SU-DHL-6 (cell line): Measurements from ENCODE around the gene THSD7A.

ENCODE experiments used
- H2AFZ ChIP-seq: fragments of 200-600 bp; sonication (generic); 2 replicates; pipeline ENCODE4 v1.6.1; 2014; ENCODE audit warnings: low read depth, mild to moderate bottlenecking, moderate library complexity, mixed read lengths, antibody characterized with exemption, low read length; ENCODE audit not compliant: severe bottlenecking
- H3F3A ChIP-seq: fragments of 200-600 bp; shearing (Covaris generic); 2 replicates; pipeline ENCODE4 v1.6.0; 2016; ENCODE audit warnings: antibody characterized with exemption, mild to moderate bottlenecking; ENCODE audit not compliant: insufficient read depth
- H3K27ac ChIP-seq: fragments of 200-600 bp; sonication (generic); 2 replicates; pipeline ENCODE4 v1.5.1; 2016; ENCODE audit warnings: low read depth, mild to moderate bottlenecking, low read length, moderate library complexity, mixed read lengths
- H3K27me3 ChIP-seq: fragments of 200-600 bp; sonication (generic), shearing (Covaris generic); 2 replicates; pipeline ENCODE4 v1.6.0; 2014; ENCODE audit warnings: mild to moderate bottlenecking, low read length
- H3K36me3 ChIP-seq: fragments of 200-600 bp; sonication (generic); 2 replicates; pipeline ENCODE4 v1.6.1; 2014; ENCODE audit warnings: mild to moderate bottlenecking, low read length, mixed read lengths
- H3K4me2 ChIP-seq: fragments of 300-600, 200-600 bp; shearing (Covaris generic), sonication (generic); 2 replicates; pipeline ENCODE4 v1.6.0; 2014; ENCODE audit warnings: low read length, low read depth, mild to moderate bottlenecking; ENCODE audit not compliant: poor library complexity, severe bottlenecking
- H3K4me3 ChIP-seq: fragments of 200-600 bp; sonication (generic); 2 replicates; pipeline ENCODE4 v1.5.1; 2014; ENCODE audit warnings: antibody characterized with exemption, low read length, mild to moderate bottlenecking, mixed read lengths; ENCODE audit not compliant: insufficient read depth, poor library complexity, severe bottlenecking
- H3K79me2 ChIP-seq: fragments of 200-600 bp; sonication (generic); 2 replicates; pipeline ENCODE4 v1.6.1; 2014; ENCODE audit warnings: mild to moderate bottlenecking, low read length, moderate library complexity; ENCODE audit not compliant: insufficient read depth
- H3K9ac ChIP-seq: fragments of 200-600 bp; sonication (generic); 2 replicates; pipeline ENCODE4 v1.7.0; 2014; ENCODE audit warnings: mild to moderate bottlenecking, low read length
- H3K9me2 ChIP-seq: fragments of 200-600 bp; sonication (generic); replicated peaks from 2 replicates; pipeline ENCODE4 v1.6.1; 2014; ENCODE audit warnings: low read length; ENCODE audit not compliant: insufficient read depth
- H3K9me3 ChIP-seq: fragments of 200-600 bp; sonication (generic); 2 replicates; pipeline ENCODE4 v1.6.1; 2014; ENCODE audit warnings: low read length, mixed read lengths; ENCODE audit not compliant: insufficient read depth
- H4K20me1 ChIP-seq: fragments of 200-600 bp; sonication (generic); 2 replicates; pipeline ENCODE4 v1.6.1; 2014; ENCODE audit warnings: low read depth, mild to moderate bottlenecking, antibody characterized with exemption, low read length, moderate library complexity, mixed read lengths
- CTCF ChIP-seq: fragments of 200-600 bp; sonication (generic); IDR thresholded peaks from one replicate; pipeline ENCODE4 v1.5.1; 2017; ENCODE audit warnings: antibody characterized with exemption, mild to moderate bottlenecking, low read length, moderate library complexity; ENCODE audit not compliant: insufficient read depth, poor library complexity, severe bottlenecking
- EZH2phosphoT487 ChIP-seq: fragments of 200-600 bp; sonication (generic), shearing (Covaris generic); conservative IDR thresholded peaks from 2 replicates; pipeline ENCODE4 v1.6.1; 2018; ENCODE audit warnings: mild to moderate bottlenecking, antibody characterized with exemption, low read length, moderate library complexity, mixed read lengths

The THSD7A gene

GRCh38 chr7:11341285-11341944, 490.6 kb downstream of the THSD7A start:
- H3F3A ChIP-seq = no peaks in the 10 kb centered on the region
- no peak overlapping the region for H2AFZ ChIP-seq
- H3K9ac ChIP-seq = no peak overlapping the region
- H3K79me2 ChIP-seq = no peaks in the 10 kb centered on the region
- H3K36me3 ChIP-seq = no peaks in the 10 kb centered on the region
- H3K4me3 ChIP-seq = no peak overlapping the region
- TF ChIP-seq CTCF = no peak
- no peak overlapping the region for H3K4me2 ChIP-seq
- no peak overlapping the region for H3K27ac ChIP-seq
- no peaks in the 10 kb centered on the region for H3K27me3 ChIP-seq
- H4K20me1 ChIP-seq = no peaks in the 10 kb centered on the region
- no peaks in the 10 kb centered on the region for H3K9me2 ChIP-seq
- no peaks in the 10 kb centered on the region for H3K9me3 ChIP-seq

GRCh38 chr7:11336432-11336831, 495.6 kb downstream of the THSD7A start:
- Histone ChIP-seq H3F3A (no peaks in the 10 kb centered on the region), H3K9me3 (no peaks in the 10 kb centered on the region), H2AFZ (no peak overlapping the region), H3K27ac (no peak overlapping the region), H3K9ac (no peak overlapping the region), H3K27me3 (no peaks in the 10 kb centered on the region), H3K36me3 (no peaks in the 10 kb centered on the region), H3K9me2 (no peaks in the 10 kb centered on the region), H3K79me2 (no peaks in the 10 kb centered on the region), H4K20me1 (no peaks in the 10 kb centered on the region), H3K4me3 (no peak overlapping the region), H3K4me2 (no peak overlapping the region)
- TF ChIP-seq CTCF = no peak

- Histone ChIP-seq H3K36me3 (no peaks in the 10 kb centered on the region), H3K9me3 (no peaks in the 10 kb centered on the region), H3K79me2 (no peaks in the 10 kb centered on the region), H3K9ac (no peak overlapping the region), H3K4me2 (no peak overlapping the region), H3K4me3 (no peak overlapping the region), H3K27ac (no peak overlapping the region), H2AFZ (no peak overlapping the region), H4K20me1 (no peaks in the 10 kb centered on the region), H3F3A (no peaks in the 10 kb centered on the region), H3K27me3 (no peaks in the 10 kb centered on the region), H3K9me2 (no peaks in the 10 kb centered on the region)
- TF ChIP-seq EZH2phosphoT487 = no peak
Observed at GRCh38 chr7:11335947-11336346, 496.1 kb downstream of the THSD7A start.

- Histone ChIP-seq H3K9me2 (no peaks in the 10 kb centered on the region), H3K27me3 (no peaks in the 10 kb centered on the region), H3K9ac (no peak overlapping the region), H3K4me3 (no peak overlapping the region), H3F3A (no peaks in the 10 kb centered on the region), H2AFZ (no peak overlapping the region), H3K79me2 (no peaks in the 10 kb centered on the region), H4K20me1 (no peaks in the 10 kb centered on the region), H3K27ac (no peak overlapping the region), H3K36me3 (no peaks in the 10 kb centered on the region), H3K4me2 (no peak overlapping the region), H3K9me3 (no peaks in the 10 kb centered on the region)
- TF ChIP-seq CTCF = no peak
Observed at GRCh38 chr7:11332865-11333228, 499.2 kb downstream of the THSD7A start.
